ENCODE measurements around the gene DOP1A. TPM values are rescaled to one million over a fixed set of nuclear protein-coding genes. Genes with fewer than 3 reads are reported as not detected.

DOP1A gene
- total and polyA plus RNA-seq, 2 of the 13 experiments (the other 11 are each of a cell fraction or from before 2014, with no cell fraction given): 5.2 to 16.7 TPM

DNA sequence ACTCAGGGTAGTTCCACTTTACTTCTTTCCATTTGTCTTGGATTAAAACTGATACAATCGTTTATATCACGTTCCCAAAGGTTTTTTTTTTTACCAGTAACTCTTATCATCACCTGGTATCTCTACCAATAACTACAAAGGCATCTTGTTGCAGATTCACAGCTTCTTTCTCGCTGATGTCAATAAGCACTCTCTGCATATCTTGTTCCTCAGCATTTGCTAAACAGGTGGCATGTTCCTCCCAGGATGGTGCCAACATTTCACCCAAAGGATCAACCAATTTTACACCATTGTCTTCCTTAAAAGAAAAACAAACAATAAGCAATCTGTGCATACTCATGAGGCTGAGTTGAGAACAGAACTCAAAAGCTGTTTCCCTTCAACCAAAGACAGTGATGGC lies 121.0 kb downstream of the DOP1A start:
- DNase-seq (ENCODE audit: low spot score) (no peak), ATAC-seq (no peak), FAIRE-seq (no peak)
- in situ Hi-C loops (cut with HindIII; ENCODE audit: extremely low pct_ligation_motif_present, low pct_unique_long_range_greater_than_20kb) (loop anchor here (25.0 kb wide), 1 partner anchor 951 kb away; the partner anchor contains the start of gene IBTK), intact Hi-C loops (cut with micrococcal nuclease; ENCODE audit: unreplicated experiment) (no loop called here)
- Histone ChIP-seq H2AFZ (ENCODE audit: low read length) (no peak overlapping the region), H3K36me3 (replicated peaks in 1 of 2; ENCODE audit: control insufficient read depth in 1 of 2, insufficient read depth in 2 of 2, low read length in 2 of 2) (peaks cover 12 to 54% of the 10 kb centered on the region in 2 experiments), H3K9me3 (ENCODE audit: low read length) (no peaks in the 10 kb centered on the region), H3K27ac (ENCODE audit: extremely low read length, insufficient read depth, low read length) (no peak overlapping the region), H3K27me3 (ENCODE audit: control insufficient read depth in 1 of 2, insufficient read depth in 2 of 2, low read length in 2 of 2) (no peaks in the 10 kb centered on the region; a peak in 1 of 5 replicates), H3K79me2 (ENCODE audit: insufficient read depth, low read length) (peaks cover 58% of the 10 kb centered on the region), H3K9ac (ENCODE audit: insufficient read depth, low read depth, low read length) (no peak overlapping the region), H3K4me2 (ENCODE audit: low read depth, low read length) (no peak overlapping the region), H3K4me3 (replicated peaks in 1 of 3; ENCODE audit: insufficient read depth in 1 of 3, low read depth in 2 of 3, low read length in 3 of 3) (no peak overlapping the region), H4K20me1 (ENCODE audit: insufficient read depth, low read length) (peaks cover 34% of the 10 kb centered on the region), H3K4me1 (ENCODE audit: insufficient read depth, low read length) (peaks cover 35% of the 10 kb centered on the region)
- TF ChIP-seq HOXA7 (CRISPR knock-in tag; IDR thresholded peaks at IDR 0.05) (no peak), POLR2A (IDR thresholded peaks at IDR 0.05; ENCODE audit: insufficient read depth in 1 of 2, low read depth in 2 of 2, low read length in 2 of 2) (0 out of 4 replicates have a peak, but pooled peaks of 1 of the 2 experiments have one; percentile 2), PPARG (CRISPR knock-in tag; conservative IDR thresholded peaks at IDR 0.05) (no peak)
- POLR2A ChIA-PET: no interaction called here
- WGBS (ENCODE audit: low lambda C conversion rate): 96% methylated on average over 3 of the region's 3 CpGs
- CTCF ChIA-PET (ENCODE audit: low intra/inter-chr PET ratio, low total read pairs): no interaction called here
- BruUV-seq (replicated peaks): no TSS peak

DNA sequence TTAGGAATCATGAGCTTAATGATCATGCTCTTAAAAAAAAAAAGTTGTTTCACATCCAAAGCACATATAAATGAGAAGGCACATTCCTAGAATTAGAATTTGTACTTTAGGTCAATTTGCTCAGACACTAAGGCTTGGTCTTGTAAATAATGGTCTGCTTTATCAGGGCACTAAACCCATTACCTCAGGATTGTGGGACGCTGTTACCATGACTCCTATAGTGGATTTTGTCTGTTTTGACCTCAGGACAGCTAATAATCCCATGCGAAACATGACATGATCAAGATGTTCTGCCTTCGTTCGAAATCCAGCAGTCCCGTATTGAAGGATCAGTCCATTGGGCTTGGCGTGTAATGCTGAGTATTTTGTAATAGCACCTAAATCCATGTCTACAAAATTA lies 123.2 kb downstream of the DOP1A start:
- Histone ChIP-seq H2AFZ (ENCODE audit: low read length) (no peak overlapping the region), H3K79me2 (ENCODE audit: insufficient read depth, low read length) (peaks cover 59% of the 10 kb centered on the region), H3K4me2 (ENCODE audit: low read depth, low read length) (peak overlapping the region; percentile 73), H4K20me1 (ENCODE audit: insufficient read depth, low read length) (peaks cover 34% of the 10 kb centered on the region), H3K27me3 (ENCODE audit: control insufficient read depth in 1 of 2, insufficient read depth in 2 of 2, low read length in 2 of 2) (no peaks in the 10 kb centered on the region; a peak in 1 of 5 replicates), H3K36me3 (replicated peaks in 1 of 2; ENCODE audit: control insufficient read depth in 1 of 2, insufficient read depth in 2 of 2, low read length in 2 of 2) (peaks cover 9 to 42% of the 10 kb centered on the region in 2 experiments), H3K4me1 (ENCODE audit: insufficient read depth, low read length) (peaks cover 50% of the 10 kb centered on the region), H3K9ac (ENCODE audit: insufficient read depth, low read depth, low read length) (peak overlapping the region; percentile 53), H3K9me3 (ENCODE audit: low read length) (no peaks in the 10 kb centered on the region), H3K27ac (ENCODE audit: extremely low read length, insufficient read depth, low read length) (peak overlapping the region; percentile 62), H3K4me3 (replicated peaks in 1 of 3; ENCODE audit: insufficient read depth in 1 of 3, low read depth in 2 of 3, low read length in 3 of 3) (peak overlapping the region in 2 of 3 experiments; percentile 21 to 97; a peak in 4 of 6 replicates)
- intact Hi-C loops (cut with micrococcal nuclease; ENCODE audit: unreplicated experiment): loop anchor here (5.0 kb wide), 2 partner anchors 48 to 943 kb away; partner anchors contain the start of gene IBTK
- ChIA-PET CTCF (ENCODE audit: low intra/inter-chr PET ratio, low total read pairs) (no interaction called here), POLR2A (interaction anchor here (1.3 kb wide), 1 partner anchor 123 kb away, joined by 4 read pairs; the partner anchor contains the start of gene DOP1A)
- WGBS (ENCODE audit: low lambda C conversion rate): 90% methylated on average over 6 of the region's 6 CpGs
- TF ChIP-seq RFX1 (IDR thresholded peaks at IDR 0.05) (peak; percentile 60), ARNTL (CRISPR knock-in tag; IDR thresholded peaks at IDR 0.05) (no peak), DRAP1 (CRISPR knock-in tag; IDR thresholded peaks at IDR 0.05) (no peak), BRCA1 (CRISPR knock-in tag; IDR thresholded peaks at IDR 0.05) (no peak)
- no peak for FAIRE-seq
- in situ Hi-C loops (cut with HindIII; ENCODE audit: extremely low pct_ligation_motif_present, low pct_unique_long_range_greater_than_20kb): loop anchor here (25.0 kb wide), 1 partner anchor 953 kb away; the partner anchor contains the start of gene IBTK
- BruUV-seq (replicated peaks): no TSS peak
- no peak for ATAC-seq
- peak; percentile 50 for DNase-seq (ENCODE audit: low spot score)
